Breast epithelium (tissue), 4 donors: ENCODE measurements around the gene MFF. TPM values are rescaled to one million over a fixed set of nuclear protein-coding genes. Genes with fewer than 3 reads are reported as not detected.
A peak's percentile ranks its signal among the peaks of the same experiment; 100 is the strongest.

ENCODE experiments used
- DNase-seq, 2 donors: peaks; one replicate each; pipeline ENCODE4 v3.0.0-alpha.2; 2019; ENCODE audit warnings: low spot score in 2 of 2
- H3K27ac ChIP-seq, 2 donors: fragments of 200-600 bp; sonication (generic) in 1 of 2; one replicate each; pipeline ENCODE4 v1.5.1; 2016 to 2019; ENCODE audit warnings: mild to moderate bottlenecking in 1 of 2
- H3K27me3 ChIP-seq, 2 donors: fragments of 200-600 bp; sonication (generic) in 1 of 2; one replicate each; pipeline versions ENCODE4 v1.5.1 to v1.6.0; 2017 to 2019; ENCODE audit warnings: control low read depth in 1 of 2, mild to moderate bottlenecking in 1 of 2
- H3K36me3 ChIP-seq: fragments of 200-600 bp; one replicate; pipeline ENCODE4 v1.5.1; 2019
- H3K4me1 ChIP-seq, 2 donors: fragments of 200-600 bp; sonication (generic); one replicate each; pipeline ENCODE4 v1.5.1; 2016 to 2019; ENCODE audit warnings: control low read depth in 1 of 2
- H3K4me3 ChIP-seq, 3 donors: fragments of 200-600 bp; sonication (generic); 1 replicate in 2 of 3; 2 replicates in 1 of 3; pipeline ENCODE4 v1.5.1; 2016 to 2019; ENCODE audit warnings: mild to moderate bottlenecking in 3 of 3, moderate library complexity in 2 of 3
- H3K9me3 ChIP-seq, 2 donors: fragments of 200-600 bp; sonication (generic) in 1 of 2; one replicate each; pipeline ENCODE4 v1.5.1; 2016 to 2019; ENCODE audit warnings: control low read depth in 1 of 2
- POLR2A ChIP-seq: fragments of 450-650 bp; IDR thresholded peaks from one replicate; pipeline ENCODE4 v1.6.1; 2016; ENCODE audit warnings: antibody characterized with exemption, mild to moderate bottlenecking, moderate library complexity
- POLR2AphosphoS5 ChIP-seq, 3 donors: sonication (generic); formaldehyde crosslinking; IDR thresholded peaks; one replicate each; pipeline ENCODE4 v1.6.1; 2017; ENCODE audit warnings: antibody characterized with exemption in 3 of 3
- intact Hi-C: fragments of 100-400 bp; cut with DNase I; formaldehyde crosslinking; loops from one replicate; pipeline ENCODE4 v1.15.1; 2023; ENCODE audit warnings: low total_unique reads
- total RNA-seq, 3 donors: library from RNA; depleted of rRNA; stranded (reverse); fragments of >200 nt; gene quantifications; one replicate each; pipeline ENCODE4 v1.1.0, GENCODE V29; 2016
- TF ChIP-seq, protein P1 (sequence below), 3 donors: fragments of 450-650 bp; IDR thresholded peaks; one replicate each; pipeline ENCODE4 v1.5.1; 2016 to 2017; ENCODE audit warnings: antibody characterized with exemption in 3 of 3, mild to moderate bottlenecking in 3 of 3, moderate library complexity in 3 of 3

MFF gene
- total RNA-seq, 3 donors from 2014 or later, result 120 to 135 (median 122) TPM

DNA sequence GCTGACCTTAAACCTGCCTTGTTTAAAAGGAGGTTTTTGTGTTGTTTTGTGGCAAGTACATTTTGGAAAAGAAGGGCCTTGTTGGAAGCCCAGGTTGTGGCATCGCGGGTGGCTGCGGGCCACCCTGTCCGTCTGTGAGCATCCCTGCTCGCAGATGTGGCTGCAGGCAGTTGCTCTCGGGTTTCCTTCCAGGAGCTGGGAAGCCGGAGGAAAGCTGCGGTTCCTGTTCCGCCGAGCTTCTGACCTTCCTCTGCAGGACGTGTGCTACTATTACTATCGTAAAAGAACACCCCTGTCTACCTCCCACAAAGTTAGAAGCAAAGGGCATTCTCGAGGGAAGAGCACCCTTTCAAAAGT lies 766 bp downstream of the MFF start:
- peak overlapping the region; percentile 94 to 96 for H3K27ac ChIP-seq
- H3K36me3 ChIP-seq, result no peaks in the 10 kb centered on the region
- DNase-seq, result no peak
- H3K9me3 ChIP-seq, result no peaks in the 10 kb centered on the region
- no peaks in the 10 kb centered on the region for H3K4me1 ChIP-seq
- TF ChIP-seq POLR2AphosphoS5 (IDR thresholded peaks at IDR 0.05) (no peak), POLR2A (no peak)
- TF ChIP-seq, protein P1, sequence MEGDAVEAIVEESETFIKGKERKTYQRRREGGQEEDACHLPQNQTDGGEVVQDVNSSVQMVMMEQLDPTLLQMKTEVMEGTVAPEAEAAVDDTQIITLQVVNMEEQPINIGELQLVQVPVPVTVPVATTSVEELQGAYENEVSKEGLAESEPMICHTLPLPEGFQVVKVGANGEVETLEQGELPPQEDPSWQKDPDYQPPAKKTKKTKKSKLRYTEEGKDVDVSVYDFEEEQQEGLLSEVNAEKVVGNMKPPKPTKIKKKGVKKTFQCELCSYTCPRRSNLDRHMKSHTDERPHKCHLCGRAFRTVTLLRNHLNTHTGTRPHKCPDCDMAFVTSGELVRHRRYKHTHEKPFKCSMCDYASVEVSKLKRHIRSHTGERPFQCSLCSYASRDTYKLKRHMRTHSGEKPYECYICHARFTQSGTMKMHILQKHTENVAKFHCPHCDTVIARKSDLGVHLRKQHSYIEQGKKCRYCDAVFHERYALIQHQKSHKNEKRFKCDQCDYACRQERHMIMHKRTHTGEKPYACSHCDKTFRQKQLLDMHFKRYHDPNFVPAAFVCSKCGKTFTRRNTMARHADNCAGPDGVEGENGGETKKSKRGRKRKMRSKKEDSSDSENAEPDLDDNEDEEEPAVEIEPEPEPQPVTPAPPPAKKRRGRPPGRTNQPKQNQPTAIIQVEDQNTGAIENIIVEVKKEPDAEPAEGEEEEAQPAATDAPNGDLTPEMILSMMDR (IDR thresholded peaks at IDR 0.05), result no peak
- H3K4me3 ChIP-seq, result peak overlapping the region; percentile 91 to 100 (median 94)
- intact Hi-C loops, result no loop called here
- H3K27me3 ChIP-seq, result no peaks in the 10 kb centered on the region

DNA sequence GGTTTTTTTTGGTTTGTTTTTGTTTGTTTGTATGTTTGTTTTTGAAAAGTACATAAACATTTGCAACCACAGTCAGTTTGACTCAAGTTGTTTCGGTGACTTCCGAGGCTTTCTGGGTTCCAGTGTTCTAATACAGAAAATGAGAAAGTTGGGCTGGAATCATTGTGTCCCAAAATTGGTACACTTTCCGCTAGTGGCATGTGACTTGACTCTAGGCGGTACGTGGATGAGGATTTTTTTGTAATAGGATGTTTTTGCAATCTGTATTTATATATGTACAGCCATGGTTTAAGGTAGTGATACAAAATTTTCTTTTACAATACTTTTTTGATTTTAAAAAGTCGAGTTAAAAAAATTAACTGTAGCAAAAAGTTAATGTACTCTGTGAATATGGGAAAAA lies 1.7 kb downstream of the MFF start:
- Histone ChIP-seq H3K4me1 (no peaks in the 10 kb centered on the region), H3K36me3 (no peaks in the 10 kb centered on the region), H3K27me3 (no peaks in the 10 kb centered on the region), H3K9me3 (no peaks in the 10 kb centered on the region), H3K27ac (no peak overlapping the region), H3K4me3 (no peak overlapping the region)
- intact Hi-C loops, result no loop called here
- no peak for TF ChIP-seq POLR2AphosphoS5 (IDR thresholded peaks at IDR 0.05)
- TF ChIP-seq, protein P1 (IDR thresholded peaks at IDR 0.05), result no peak
- TF ChIP-seq POLR2A, result no peak
- DNase-seq, result no peak

GRCh38 chr2:227335713-227336112 lies 10.7 kb downstream of the MFF start:
- intact Hi-C loops, result no loop called here
- Histone ChIP-seq H3K36me3 (no peaks in the 10 kb centered on the region), H3K9me3 (no peaks in the 10 kb centered on the region), H3K27ac (no peak overlapping the region), H3K4me1 (no peaks in the 10 kb centered on the region), H3K4me3 (no peak overlapping the region), H3K27me3 (no peaks in the 10 kb centered on the region)
- TF ChIP-seq, protein P1 (IDR thresholded peaks at IDR 0.05), result no peak
- TF ChIP-seq POLR2AphosphoS5 (IDR thresholded peaks at IDR 0.05), result no peak
- TF ChIP-seq POLR2A, result no peak
- no peak for DNase-seq

- H3K9me3 ChIP-seq, result no peaks in the 10 kb centered on the region
- H3K27ac ChIP-seq, result no peak overlapping the region
- H3K36me3 ChIP-seq, result no peaks in the 10 kb centered on the region
- no peaks in the 10 kb centered on the region for H3K27me3 ChIP-seq
- no peak for DNase-seq
- no peaks in the 10 kb centered on the region for H3K4me1 ChIP-seq
- intact Hi-C loops, result no loop called here
- TF ChIP-seq POLR2AphosphoS5 (IDR thresholded peaks at IDR 0.05), result no peak
- TF ChIP-seq, protein P1 (IDR thresholded peaks at IDR 0.05), result no peak
- TF ChIP-seq POLR2A, result no peak
- no peak overlapping the region for H3K4me3 ChIP-seq
Observed at GRCh38 chr2:227337442-227337841, 12.4 kb downstream of the MFF start.

GRCh38 chr2:227339098-227339599 lies 14.1 kb downstream of the MFF start:
- intact Hi-C loops, result no loop called here
- DNase-seq, result no peak
- no peaks in the 10 kb centered on the region for H3K9me3 ChIP-seq
- H3K4me3 ChIP-seq, result no peak overlapping the region
- H3K36me3 ChIP-seq, result no peaks in the 10 kb centered on the region
- H3K4me1 ChIP-seq, result no peaks in the 10 kb centered on the region
- no peak overlapping the region for H3K27ac ChIP-seq
- H3K27me3 ChIP-seq, result no peaks in the 10 kb centered on the region
- TF ChIP-seq, protein P1 (IDR thresholded peaks at IDR 0.05), result no peak
- no peak for TF ChIP-seq POLR2A
- no peak for TF ChIP-seq POLR2AphosphoS5 (IDR thresholded peaks at IDR 0.05)
